HG03103 (cell line): ENCODE data around the gene IGSF11.
"Not testable (repeated sequence)": the region's sequence is repeated elsewhere in the genome, so short reads cannot be mapped to it uniquely, and the experiment has no call there.

Experiments used
- ATAC-seq: cut with Tn5 transposase; IDR thresholded peaks from one replicate; pipeline ENCODE4 v1.9.1; 2021; ENCODE audit warnings: low read depth; ENCODE audit not compliant: unreplicated experiment

Gene IGSF11

DNA sequence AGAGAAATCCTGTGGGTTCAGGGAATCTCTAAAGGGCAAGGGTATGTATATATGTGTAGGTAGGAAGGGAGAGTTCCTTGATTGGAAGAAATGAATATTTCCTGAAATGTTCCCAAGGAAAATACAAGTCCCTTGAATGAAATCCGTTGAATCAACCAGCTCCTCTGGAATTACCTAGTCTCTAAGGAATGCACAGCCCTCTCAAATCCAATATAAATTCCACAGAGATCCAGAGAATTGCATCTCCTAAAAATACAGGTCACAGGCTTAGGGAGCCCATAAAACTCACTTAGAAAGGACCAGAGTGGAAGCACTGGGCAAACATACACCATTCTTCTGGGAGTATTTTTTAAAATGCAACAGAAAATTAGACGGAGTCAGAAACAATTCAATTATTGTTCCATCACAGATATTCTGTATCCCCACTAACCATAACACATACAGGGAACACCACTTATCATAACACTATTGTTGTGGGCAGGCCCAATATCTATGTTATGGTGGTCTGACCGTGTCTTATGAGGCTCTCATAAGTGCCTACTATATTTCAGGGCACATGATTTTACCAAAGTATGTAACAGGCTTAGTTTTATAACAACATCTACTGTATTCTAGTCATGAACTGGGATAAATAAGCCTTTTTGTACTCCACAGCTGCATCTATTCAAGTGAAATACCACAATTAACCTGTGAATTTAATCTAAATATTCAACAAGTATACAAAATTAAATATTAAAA is 43.7 kb downstream of the IGSF11 start:
- ATAC-seq, result no peak

GRCh38 chr3:118988198-118989130 is 46.2 kb downstream of the IGSF11 start:
- ATAC-seq, result no peak

GRCh38 chr3:118987477-118987876 is 47.2 kb downstream of the IGSF11 start:
- no peak for ATAC-seq

- no peak for ATAC-seq
These were observed 47.9 kb downstream of the IGSF11 start for GRCh38 chr3:118986734-118987133.

GRCh38 chr3:118984699-118985098 is 49.9 kb downstream of the IGSF11 start:
- no peak for ATAC-seq

DNA sequence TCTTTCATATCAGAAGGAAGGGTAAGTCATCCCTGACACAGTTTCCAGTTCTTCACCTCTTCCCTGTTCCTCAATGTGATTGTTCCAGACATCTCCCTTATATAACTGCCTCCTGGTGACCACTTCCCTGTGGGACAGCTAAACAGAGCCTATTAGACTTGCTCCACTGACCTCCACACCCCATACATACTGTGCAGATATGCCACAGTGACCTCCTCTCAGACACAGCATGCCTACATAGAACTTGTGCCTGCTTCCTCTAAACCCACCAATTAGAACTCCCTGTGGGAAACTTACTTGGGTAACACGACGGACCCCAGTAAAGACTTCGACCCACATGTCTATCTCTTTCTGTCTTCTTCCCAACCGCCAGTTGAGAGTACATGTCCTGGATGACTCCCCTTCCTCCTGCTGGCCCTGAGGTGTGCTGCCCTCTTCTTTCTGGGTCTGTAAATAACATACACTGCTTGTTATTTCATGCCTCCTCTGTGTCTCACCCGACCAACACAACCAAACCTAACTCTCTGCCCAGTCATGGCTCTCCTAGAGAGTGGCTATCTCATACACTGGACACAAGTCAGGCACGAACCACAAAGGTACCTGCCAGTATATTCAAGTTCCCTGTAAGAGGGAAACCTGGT is 53.0 kb downstream of the IGSF11 start:
- no peak for ATAC-seq

- no peak for ATAC-seq
These were observed 53.8 kb downstream of the IGSF11 start for GRCh38 chr3:118980832-118981231.

DNA sequence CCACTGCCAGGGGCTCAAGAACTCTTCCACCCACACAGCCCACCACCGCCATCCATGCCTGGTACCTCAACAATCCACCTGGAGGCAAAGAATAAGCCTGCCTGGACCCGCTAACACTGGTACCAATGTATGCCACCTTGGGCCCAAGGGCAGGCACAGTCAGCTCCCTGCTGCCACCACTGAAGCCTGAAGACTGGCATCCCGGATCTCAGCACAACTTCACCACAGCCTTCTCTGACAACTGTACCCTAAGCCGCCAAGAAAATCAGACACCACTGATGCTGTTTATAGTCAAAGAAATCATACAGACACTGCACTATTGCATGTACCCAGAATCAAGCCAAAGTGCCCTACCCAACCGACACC is 56.3 kb downstream of the IGSF11 start:
- ATAC-seq, result no peak

DNA sequence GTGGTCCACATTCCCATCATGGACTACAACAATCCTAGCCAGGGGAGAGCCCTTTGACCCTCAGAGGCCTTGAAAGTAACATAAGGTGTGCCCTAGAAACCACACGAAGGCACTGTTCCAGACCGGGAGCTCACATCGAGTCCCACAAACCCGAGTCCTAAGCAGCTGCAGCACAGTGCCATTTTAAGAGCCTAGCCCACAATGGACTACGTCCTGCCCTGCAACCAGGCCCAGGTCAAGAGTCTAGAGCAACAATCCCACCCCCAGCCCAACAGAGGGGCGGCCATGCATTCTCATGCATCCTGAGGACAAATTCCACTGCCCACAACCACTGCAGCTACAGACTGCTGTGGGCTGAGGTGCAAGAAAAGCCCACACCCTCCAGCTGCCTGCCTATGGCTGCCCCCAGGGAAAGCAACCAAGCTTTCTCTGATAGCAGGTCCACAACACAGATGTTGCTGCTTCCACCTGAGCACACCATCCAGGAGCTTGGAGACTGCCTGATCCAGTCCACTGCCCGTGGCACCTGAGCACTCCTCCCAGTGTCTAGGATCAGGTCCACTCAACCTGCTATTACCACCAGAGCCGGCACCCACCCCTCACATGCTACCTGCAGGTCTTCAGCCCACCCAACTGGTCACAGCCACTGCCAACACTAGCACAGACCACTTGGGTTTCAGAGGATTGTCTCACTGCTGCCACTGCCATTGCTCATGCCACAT is 56.8 kb downstream of the IGSF11 start:
- ATAC-seq, result no peak

GRCh38 chr3:118977118-118977517 is 57.5 kb downstream of the IGSF11 start:
- ATAC-seq, result no peak

DNA sequence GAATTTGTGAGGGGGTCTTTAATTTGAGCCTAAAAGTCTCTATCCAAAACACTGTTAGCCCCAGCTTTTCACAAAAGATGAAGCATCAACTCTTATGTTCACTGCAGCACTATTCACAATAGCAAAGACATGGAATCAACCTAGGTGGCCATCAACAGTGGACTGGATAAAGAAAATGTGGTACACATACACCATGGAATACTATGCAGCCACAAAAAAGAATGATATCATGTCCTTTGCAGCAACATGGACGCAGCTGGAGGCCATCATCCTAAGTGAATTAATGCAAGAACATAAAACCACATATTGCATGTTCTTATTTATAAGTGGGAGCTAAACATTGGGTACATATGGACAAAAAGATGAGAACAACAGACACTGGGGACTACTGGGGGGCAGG is 59.2 kb downstream of the IGSF11 start:
- ATAC-seq, result not testable (repeated sequence)

DNA sequence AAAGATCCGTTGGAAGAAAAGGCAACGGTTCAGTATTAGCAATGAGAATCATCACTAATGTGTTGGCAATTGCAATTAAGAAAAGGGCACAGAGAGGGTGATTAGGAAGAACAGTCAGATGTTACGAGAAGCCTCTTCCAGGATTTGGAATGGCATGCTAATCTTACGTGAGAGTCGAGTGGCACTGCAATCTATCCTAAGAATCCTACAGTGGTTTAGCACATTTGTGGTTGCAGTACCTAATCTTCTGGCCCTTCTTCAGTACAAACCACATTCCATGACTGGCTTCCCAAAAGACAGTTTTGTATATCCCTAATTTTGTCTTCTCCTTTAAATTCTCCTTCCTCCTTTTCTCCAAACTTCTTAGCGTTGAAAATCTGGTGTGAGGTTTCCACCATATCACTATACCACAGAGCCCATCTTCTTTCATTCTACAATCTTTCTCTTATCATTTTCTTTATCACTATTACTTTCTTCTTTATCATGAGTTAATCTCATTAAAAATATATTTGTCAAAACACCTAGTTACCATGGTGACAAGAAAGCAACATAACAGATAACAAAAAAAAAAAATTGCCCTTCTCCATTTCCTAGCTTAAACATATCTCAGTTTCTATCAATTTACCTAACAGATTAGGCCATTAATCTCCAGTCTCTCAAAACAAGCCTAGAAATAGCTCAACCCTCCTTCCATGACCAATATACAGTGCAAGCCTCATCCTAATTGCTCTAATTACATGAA is 60.1 kb downstream of the IGSF11 start:
- no peak for ATAC-seq

DNA sequence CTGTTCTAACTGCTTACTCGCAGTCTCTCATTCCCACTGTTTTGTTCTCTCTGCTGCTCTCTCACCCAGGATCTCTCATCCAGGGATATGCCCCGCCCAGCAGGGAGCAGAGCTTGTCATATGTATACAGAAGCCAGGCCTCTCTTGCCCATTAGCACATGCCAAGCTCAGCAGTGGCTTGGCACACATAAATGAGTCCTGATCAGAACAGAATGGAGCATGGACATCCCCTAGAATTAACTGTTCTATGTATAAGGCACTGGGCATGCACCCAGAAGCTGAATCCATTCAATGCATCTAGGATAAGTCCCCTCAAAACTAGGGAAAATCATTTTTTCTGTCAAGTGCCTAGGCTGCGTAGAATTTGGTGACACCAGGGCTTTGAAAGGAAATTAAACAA is 61.6 kb downstream of the IGSF11 start:
- ATAC-seq, result no peak

- ATAC-seq, result no peak
These were observed 63.8 kb downstream of the IGSF11 start for GRCh38 chr3:118970819-118971218.

DNA sequence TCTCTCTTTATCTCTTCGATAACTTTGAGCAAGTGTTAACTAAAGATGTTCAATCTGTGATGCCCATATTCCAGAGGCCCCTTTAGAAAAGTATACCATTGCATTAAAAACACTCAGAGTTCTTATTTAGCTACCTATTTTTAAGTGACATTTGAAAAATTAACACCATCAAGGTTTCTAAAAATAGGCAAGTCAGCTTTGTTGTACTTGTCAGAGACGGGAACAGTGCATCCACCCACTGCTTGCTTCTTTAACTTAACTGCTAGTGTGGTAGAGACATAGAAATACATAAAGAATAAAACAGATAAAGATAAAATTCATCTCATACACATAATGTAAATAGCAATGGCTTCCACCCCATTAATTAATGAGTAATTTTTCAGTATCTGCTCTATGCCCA is 66.0 kb downstream of the IGSF11 start:
- no peak for ATAC-seq

- ATAC-seq, result no peak
These were observed 66.5 kb downstream of the IGSF11 start for GRCh38 chr3:118968111-118968510.

- ATAC-seq, result no peak
These were observed 67.9 kb downstream of the IGSF11 start for GRCh38 chr3:118966700-118967099.

- ATAC-seq, result no peak
These were observed 70.9 kb downstream of the IGSF11 start for GRCh38 chr3:118963711-118964110.

- ATAC-seq, result no peak
These were observed 73.7 kb downstream of the IGSF11 start for GRCh38 chr3:118960876-118961450.
